Measurements from ENCODE around the gene ZNF652.

- TF ChIP-seq POLR2A (IDR thresholded peaks at IDR 0.05): no peak
- no peak for TF ChIP-seq POLR2AphosphoS5 (IDR thresholded peaks at IDR 0.05; ENCODE audit: insufficient read depth in 1 of 2, low read depth in 1 of 2)
- no peak for TF ChIP-seq CTCF (IDR thresholded peaks at IDR 0.05)
Measured at GRCh38 chr17:49244839-49245238, 117.2 kb downstream of the ZNF652 start.

Measured in vagina (tissue), 2 donors.